Globus pallidus (tissue), 1 donor: ENCODE measurements around the gene B3GALT6.

ENCODE experiments used
- DNase-seq: peaks from one replicate; pipeline ENCODE4 v3.0.0-alpha.2; 2015; ENCODE audit warnings: low spot score

Gene B3GALT6

GRCh38 chr1:1202831-1203560 lies 29.0 kb upstream of the B3GALT6 start:
- DNase-seq, result no peak

DNA sequence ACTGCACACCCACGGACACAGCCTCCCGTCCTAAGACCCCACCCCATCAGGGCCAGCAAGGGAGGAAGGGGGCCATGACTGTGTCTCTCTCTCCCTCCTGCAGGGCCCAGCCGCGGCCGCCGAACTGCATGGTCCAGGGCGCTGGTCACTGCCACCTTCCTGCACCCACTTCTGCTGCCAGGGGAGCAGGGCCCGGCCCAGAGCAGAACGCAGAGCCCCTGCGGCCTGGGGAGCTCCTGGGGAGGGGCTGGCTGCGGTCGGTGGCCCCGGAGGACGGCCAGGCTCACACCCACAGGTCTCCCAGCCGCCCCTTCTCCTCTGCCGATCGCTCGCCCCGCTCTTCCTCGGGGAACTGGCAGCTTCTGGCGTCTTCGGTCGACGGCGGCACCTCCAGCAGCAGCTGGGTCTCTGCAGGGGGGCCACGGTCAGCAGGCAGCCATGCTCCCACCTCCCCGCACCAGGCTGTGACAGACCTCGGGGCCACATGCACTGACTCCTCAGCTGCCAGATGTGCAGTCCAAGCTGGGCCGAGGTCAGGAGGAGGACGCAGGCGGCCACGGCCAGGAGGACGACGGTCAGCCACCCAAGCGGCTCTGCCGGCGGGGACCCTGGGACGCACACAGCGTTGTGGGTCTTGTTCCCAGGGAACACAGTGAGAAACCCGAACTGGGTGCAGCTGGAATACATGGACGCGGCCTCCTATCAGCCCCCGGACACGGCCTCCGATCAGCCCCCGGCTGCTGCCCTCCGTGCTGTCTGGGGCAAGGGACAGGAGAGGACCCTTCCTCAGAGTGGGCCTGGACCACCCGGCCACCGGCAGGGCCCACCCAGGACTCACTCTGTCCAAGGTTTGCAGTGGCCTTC lies 28.2 kb upstream of the B3GALT6 start:
- no peak for DNase-seq

DNA sequence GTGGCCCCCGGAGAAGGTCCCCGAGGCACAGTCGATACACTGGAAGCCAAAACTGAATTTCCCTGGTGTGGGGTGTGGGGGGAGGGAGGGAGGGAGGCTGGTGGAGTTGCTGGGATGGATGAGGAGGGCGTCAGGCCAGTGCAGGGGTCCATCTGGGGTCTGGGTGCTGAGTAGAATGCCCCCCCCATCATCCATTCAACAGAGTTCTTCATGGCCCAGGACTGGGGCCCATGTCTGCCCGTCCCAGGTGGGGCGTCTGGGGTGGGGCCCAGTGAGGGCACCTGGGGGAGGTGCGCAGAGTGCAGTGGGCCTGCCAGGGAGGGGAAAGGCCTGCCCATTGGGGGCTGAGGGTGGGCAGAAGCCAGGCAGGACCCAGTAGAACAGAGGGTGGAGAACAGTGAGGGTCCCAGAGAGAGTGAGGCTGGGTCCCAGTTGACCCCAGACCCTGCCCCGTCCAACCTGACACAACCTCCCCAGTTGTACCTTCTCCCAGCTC lies 27.6 kb upstream of the B3GALT6 start:
- no peak for DNase-seq

DNA sequence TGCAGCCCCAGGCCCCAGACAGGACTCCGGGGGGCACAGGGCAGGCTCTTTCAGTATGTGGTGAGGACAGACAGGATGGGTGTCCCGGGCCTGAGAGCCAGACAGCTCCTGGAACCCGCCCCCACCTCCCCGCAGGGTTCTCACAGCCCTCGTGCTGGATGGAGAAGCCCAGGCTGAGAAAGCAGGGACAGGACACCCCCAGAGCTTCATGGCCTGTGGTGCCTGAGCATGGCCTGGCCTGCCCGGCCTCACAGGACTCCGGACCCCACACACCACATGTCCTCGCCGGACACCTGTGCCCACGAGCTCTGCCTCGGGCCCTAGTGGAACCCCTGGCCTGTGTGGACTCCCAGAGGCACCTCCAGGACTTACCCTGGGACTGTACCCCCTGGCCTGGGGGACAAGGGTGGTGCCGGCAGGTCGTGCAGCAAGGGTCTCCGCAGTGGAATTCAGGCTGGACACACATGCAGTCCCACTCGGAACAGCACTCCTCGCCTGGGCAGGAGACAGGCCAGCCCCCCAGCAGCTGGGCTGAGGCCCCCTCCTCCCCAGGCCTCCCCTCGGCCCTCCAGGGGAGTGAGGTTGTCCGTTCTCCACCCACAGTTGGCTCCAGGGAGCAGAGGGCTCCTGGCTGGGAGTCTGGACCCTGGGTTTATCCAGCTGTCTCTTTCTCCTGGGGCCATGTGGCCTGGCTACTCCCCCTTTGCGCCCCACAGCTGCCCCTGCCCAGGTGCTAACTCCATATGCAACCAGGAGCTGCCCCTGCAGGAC lies 26.9 kb upstream of the B3GALT6 start:
- no peak for DNase-seq

DNA sequence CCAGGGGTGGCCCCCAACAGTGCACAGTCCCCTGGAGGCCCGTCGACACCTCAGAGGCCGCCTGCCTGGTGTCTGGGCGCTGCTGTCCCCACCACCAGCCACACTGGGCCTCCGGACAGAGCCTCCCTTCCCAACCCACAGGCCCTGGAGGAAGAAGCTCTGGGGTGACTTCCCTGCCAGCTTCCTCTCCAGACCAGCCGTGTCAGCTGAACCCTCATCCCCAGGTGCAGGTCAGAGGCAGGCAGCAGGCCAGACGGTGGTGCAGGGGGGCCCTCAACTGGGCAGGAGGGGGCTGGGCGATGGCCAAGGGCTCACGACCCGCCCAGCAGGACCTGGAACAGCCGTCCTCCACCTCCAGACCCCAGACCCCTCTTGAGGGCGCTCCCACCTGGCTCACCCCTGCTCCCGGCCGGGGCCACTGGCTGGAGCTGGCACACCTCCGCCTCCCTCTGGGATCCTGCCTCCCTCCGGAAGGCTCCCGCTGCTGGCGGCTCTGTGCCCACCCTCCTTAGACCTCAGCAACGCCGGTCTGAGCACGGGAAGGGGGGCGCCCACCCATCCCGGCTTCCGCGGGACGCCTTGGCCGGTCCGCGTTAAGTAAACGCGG lies 26.2 kb upstream of the B3GALT6 start:
- DNase-seq, result no peak

GRCh38 chr1:1206376-1206965 lies 25.6 kb upstream of the B3GALT6 start, which contains the start of gene TNFRSF18:
TSS of gene TNFRSF18 (minus strand) at chr1:1206592. CDS start at chr1:1206571, 21 bp downstream.
- DNase-seq, result no peak

GRCh38 chr1:1206966-1207531 lies 25.0 kb upstream of the B3GALT6 start:
- DNase-seq, result no peak

DNA sequence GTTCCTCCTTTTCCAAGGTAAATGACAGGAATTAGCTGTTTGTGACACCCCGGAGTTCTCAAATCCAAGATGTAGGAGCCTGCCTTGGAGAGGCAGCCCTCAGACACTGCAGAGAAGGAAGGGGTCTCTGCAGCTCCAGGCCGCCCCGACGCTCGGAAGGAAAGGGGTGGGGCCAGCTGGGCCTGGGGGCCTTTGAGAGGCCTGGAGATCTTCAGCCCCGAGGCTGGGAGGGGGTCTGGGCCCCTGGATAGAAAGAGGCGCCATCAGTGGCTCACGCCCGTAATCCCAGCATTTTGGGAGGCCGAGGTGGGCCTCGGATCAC lies 24.5 kb upstream of the B3GALT6 start:
- DNase-seq, result no peak

DNA sequence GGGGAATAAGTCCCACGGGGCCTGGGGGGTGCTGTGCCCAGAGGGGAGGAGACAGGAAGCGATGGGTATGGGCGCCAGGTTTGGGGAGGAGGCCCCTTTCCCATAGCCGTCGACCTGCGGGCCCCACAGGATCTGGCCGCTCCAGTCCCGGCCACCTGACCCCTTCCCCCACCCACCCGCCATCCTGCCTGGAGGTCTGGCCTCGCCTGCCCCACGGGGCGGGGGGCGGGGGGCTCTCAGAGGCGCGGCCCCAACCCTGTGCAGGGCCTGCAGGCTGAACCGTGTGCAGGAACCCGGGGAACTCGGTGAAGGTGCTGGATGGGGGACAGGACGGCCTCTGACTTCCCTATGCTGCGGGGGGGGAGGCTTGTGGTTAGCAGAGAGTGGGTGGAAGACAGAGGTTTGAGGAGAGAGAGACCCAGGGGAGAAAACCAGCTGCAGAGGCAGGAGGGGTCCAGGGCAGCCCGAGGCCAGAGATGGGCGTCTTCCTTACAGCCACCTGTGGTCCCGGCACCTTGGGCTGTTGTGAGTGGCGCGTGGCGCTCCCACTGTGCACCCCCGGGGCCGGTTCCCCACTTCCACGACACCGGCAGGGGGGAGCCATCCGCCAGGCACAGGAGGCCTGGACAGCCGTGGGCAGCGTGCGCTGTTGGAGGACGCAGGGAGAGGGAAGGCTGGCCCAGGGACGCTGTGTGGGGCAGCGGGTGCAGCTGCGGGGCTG lies 23.2 kb upstream of the B3GALT6 start:
- DNase-seq, result no peak

DNA sequence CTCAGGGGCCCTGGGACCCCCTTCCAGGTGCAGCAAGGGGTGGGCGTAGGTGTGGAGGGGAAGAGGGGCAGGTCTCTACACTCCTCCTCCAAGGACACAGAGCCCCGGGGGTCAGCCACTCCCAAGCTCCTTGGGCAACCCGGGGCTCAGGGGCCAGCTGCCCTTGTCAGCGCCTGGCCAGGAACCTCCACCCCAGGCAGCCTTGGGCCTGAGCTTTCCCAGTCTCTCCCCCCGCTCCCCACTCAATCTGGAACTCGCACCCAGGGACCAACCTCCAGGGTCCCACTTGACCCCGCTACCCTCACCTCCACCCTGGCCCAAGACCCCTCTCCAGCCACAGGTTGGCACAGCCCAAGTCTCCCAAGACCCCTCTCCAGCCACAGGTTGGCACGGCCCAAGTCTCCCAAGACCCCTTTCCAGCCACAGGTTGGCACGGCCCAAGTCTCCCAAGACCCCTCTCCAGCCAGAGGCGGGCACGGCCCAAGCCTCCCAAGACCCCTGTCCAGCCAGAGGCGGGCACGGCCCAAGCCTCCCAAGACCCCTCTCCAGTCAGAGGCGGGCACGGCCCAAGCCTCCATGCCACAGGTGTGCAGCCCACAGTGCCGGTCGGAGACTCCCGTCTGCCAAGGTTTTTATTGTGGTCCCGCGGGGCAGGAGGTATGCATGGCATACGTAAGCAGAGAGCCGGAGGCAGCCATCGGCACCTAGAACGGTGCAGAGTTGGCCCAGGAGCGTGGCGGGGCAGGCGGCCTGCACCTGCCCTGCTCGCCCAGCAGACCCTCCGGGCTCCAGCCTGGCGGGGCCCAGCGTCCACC lies 21.1 kb upstream of the B3GALT6 start:
- DNase-seq, result no peak

GRCh38 chr1:1211541-1212441 lies 20.2 kb upstream of the B3GALT6 start:
- no peak for DNase-seq

DNA sequence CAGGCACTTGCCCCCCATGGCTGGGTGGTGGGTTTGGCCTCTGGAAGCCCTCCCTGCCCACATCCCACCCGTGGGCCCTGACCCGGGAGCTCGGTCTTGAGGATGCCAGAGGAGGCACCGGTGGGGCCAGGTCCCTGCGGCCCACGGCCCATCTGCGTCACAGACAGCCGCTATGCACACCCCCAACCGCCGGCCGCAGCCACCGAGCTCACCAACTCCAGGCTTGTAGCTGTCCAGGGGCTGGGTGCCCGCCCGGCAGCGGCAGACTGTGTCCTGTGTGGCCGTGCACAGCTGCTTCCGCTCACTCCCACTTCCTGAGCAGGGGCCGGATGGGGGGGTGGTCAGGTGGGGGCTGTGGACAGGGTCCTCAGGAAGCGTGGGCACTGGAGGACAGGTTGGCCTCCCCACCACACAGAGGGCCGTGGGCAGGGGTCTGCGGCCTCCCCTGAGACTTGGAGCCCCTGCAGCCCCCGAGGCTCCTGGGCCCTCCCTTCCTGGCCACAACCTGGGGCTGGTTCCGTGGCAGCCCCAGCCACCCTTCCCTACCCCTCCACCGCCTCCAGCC lies 19.2 kb upstream of the B3GALT6 start:
- DNase-seq, result no peak

- DNase-seq, result no peak
These were observed 18.4 kb upstream of the B3GALT6 start, which contains the start of gene TNFRSF4 for GRCh38 chr1:1213345-1214265. TSS of gene TNFRSF4 (minus strand) at chr1:1214153. CDS start at chr1:1214127, 26 bp downstream.

GRCh38 chr1:1215080-1215676 lies 16.9 kb upstream of the B3GALT6 start:
- no peak for DNase-seq

DNA sequence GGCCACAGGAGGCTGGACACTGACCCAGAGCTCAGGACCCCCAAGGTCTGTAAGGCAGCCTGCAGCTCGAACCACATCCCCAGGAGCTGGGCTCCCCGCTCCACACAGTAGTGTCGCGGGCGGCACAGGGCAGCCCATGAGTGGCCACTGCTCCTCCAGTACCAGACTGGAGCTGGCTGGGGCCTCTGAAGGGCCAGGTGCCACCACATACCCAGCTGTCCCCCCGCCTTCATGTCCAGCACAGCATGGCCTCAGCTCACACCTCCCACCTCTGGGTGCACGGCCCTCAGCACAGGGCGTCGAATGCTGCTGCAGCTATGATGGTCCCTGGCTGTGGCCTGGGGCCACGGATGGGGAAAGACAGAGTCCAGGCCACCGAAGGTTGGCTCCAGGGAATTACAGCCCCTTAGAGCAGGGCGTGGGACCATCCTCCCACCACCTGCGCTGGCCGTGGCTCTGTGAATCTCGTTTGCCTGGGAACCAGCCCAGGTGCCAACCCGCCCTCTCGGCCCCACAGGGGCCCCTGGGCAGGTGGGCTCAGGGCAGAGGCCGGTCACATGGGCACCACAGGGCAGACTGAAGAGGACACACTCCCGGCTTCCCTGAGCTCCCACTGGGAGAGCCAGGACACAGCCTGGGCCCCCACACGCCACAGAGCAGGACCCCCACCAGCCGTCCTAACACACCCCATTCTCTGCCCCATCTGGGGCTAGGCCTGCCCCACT lies 16.0 kb upstream of the B3GALT6 start:
- no peak for DNase-seq
